ENCODE results near the gene OR4F15. TPM values are rescaled to one million over a fixed set of nuclear protein-coding genes. Genes with fewer than 3 reads are reported as not detected.
"Not testable (repeated sequence)": the region's sequence is repeated elsewhere in the genome, so short reads cannot be mapped to it uniquely, and the experiment has no call there.

Gene OR4F15, protein sequence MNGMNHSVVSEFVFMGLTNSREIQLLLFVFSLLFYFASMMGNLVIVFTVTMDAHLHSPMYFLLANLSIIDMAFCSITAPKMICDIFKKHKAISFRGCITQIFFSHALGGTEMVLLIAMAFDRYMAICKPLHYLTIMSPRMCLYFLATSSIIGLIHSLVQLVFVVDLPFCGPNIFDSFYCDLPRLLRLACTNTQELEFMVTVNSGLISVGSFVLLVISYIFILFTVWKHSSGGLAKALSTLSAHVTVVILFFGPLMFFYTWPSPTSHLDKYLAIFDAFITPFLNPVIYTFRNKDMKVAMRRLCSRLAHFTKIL
- total RNA-seq, result not detected

- H3K4me1 ChIP-seq, result no peaks in the 10 kb centered on the region
- no peak within 1 kb of the TSS for H3K27ac ChIP-seq
- TF ChIP-seq, protein P1, sequence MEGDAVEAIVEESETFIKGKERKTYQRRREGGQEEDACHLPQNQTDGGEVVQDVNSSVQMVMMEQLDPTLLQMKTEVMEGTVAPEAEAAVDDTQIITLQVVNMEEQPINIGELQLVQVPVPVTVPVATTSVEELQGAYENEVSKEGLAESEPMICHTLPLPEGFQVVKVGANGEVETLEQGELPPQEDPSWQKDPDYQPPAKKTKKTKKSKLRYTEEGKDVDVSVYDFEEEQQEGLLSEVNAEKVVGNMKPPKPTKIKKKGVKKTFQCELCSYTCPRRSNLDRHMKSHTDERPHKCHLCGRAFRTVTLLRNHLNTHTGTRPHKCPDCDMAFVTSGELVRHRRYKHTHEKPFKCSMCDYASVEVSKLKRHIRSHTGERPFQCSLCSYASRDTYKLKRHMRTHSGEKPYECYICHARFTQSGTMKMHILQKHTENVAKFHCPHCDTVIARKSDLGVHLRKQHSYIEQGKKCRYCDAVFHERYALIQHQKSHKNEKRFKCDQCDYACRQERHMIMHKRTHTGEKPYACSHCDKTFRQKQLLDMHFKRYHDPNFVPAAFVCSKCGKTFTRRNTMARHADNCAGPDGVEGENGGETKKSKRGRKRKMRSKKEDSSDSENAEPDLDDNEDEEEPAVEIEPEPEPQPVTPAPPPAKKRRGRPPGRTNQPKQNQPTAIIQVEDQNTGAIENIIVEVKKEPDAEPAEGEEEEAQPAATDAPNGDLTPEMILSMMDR (IDR thresholded peaks at IDR 0.05), result no peak
- H3K4me3 ChIP-seq, result no peak within 1 kb of the TSS
- H3K27me3 ChIP-seq, result no peaks in the 10 kb centered on the region
- no peaks in the 10 kb centered on the region for H3K9me3 ChIP-seq
- no peak for DNase-seq (ENCODE audit: low spot score)
- no peaks in the 10 kb centered on the region for H3K36me3 ChIP-seq
Measured at GRCh38 chr15:101811902-101812301, at the start of gene OR4F15. Gene OR4F15, plus strand, starts transcription at chr15:101812202. Its CDS starts 5,985 bp downstream, at chr15:101818187.

- H3K27ac ChIP-seq; H3K36me3 ChIP-seq; H3K9me3 ChIP-seq; H3K4me1 ChIP-seq; H3K27me3 ChIP-seq; H3K4me3 ChIP-seq; DNase-seq (ENCODE audit: low spot score): not testable (repeated sequence)
Measured at GRCh38 chr15:101764669-101765339, 47.2 kb upstream of the OR4F15 start.

- not testable (repeated sequence) for H3K4me3 ChIP-seq; H3K4me1 ChIP-seq; H3K9me3 ChIP-seq; DNase-seq (ENCODE audit: low spot score); H3K27me3 ChIP-seq; H3K27ac ChIP-seq; H3K36me3 ChIP-seq
Measured at GRCh38 chr15:101765340-101765671, 46.7 kb upstream of the OR4F15 start.

- Histone ChIP-seq H3K27ac (no peak overlapping the region), H3K4me3 (no peak overlapping the region), H3K9me3 (no peaks in the 10 kb centered on the region), H3K27me3 (no peaks in the 10 kb centered on the region), H3K4me1 (no peaks in the 10 kb centered on the region), H3K36me3 (no peaks in the 10 kb centered on the region)
- DNase-seq (ENCODE audit: low spot score), result no peak
- TF ChIP-seq, protein P1 (IDR thresholded peaks at IDR 0.05), result no peak
Measured at GRCh38 chr15:101765772-101766456, 46.1 kb upstream of the OR4F15 start.

DNA sequence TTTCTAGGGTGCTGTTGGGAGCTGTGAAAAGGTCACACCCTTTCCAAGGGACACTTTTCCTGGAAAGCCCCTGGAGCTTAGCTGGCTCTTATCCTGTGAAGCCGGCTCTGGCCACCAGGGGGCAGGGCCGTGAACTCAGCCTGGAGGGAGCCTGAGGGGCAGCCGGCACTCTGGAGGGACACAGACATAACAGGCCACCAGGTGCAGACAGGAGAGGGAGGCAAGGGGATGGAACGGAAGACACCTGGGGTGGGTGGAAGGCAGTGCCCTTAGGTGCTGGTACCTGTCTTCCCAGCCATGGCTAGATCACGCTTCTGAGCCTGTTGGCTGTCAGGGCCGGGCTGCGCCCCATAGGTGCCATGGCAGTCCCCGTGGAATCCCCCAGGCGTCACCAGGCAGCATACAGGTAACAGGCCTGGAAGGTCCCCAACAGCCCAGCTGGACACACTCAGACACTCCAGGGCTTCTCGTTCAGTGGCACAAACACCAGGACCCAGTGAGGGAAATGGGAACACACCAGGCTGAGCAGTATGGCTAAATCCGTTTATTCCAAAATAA is 44.8 kb upstream of the OR4F15 start:
- H3K9me3 ChIP-seq; H3K4me1 ChIP-seq; H3K27ac ChIP-seq; H3K36me3 ChIP-seq; DNase-seq (ENCODE audit: low spot score); H3K4me3 ChIP-seq; H3K27me3 ChIP-seq: not testable (repeated sequence)

DNA sequence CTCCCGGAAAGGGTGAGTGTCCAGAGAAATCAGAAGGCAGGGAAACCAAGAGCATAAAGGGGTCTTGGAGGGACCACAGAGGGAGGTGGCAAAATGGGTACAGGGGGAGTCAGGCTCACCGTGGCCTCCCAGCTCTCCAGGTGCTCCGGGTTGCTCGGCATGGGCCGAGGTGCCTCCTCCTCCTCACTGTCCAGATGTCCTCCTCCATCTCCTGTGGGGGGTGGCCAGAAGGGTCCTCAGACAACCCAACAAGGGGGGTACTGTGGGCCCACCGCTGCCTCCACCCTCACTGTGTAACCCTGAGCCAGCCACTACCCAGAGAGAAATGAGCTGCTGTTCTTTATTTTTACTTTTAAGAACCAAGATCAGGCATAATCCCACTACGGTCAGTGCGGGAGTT is 39.1 kb upstream of the OR4F15 start:
- no peaks in the 10 kb centered on the region for H3K4me1 ChIP-seq
- DNase-seq (ENCODE audit: low spot score), result no peak
- TF ChIP-seq, protein P1 (IDR thresholded peaks at IDR 0.05), result no peak
- no peak overlapping the region for H3K4me3 ChIP-seq
- H3K27me3 ChIP-seq, result no peaks in the 10 kb centered on the region
- H3K36me3 ChIP-seq, result no peaks in the 10 kb centered on the region
- no peaks in the 10 kb centered on the region for H3K9me3 ChIP-seq
- no peak overlapping the region for H3K27ac ChIP-seq

GRCh38 chr15:101773496-101774100 is 38.4 kb upstream of the OR4F15 start:
- no peaks in the 10 kb centered on the region for H3K4me1 ChIP-seq

More at GRCh38 chr15:101773496-101774100, 38.4 kb upstream of the OR4F15 start:
- H3K4me3 ChIP-seq, result no peak overlapping the region
- H3K9me3 ChIP-seq, result no peaks in the 10 kb centered on the region
- TF ChIP-seq, protein P1 (IDR thresholded peaks at IDR 0.05), result no peak
- no peaks in the 10 kb centered on the region for H3K27me3 ChIP-seq
- no peak overlapping the region for H3K27ac ChIP-seq
- DNase-seq (ENCODE audit: low spot score), result no peak
- H3K36me3 ChIP-seq, result no peaks in the 10 kb centered on the region

Measured in right atrium auricular region (tissue), 2 donors.